Kidney tubule cell (primary cell): Measurements from ENCODE around the gene FARS2.

Source experiments
- DNase-seq: peaks from one replicate; pipeline ENCODE4 v3.0.0-alpha.2; 2018; ENCODE audit warnings: low spot score

FARS2 gene

DNA sequence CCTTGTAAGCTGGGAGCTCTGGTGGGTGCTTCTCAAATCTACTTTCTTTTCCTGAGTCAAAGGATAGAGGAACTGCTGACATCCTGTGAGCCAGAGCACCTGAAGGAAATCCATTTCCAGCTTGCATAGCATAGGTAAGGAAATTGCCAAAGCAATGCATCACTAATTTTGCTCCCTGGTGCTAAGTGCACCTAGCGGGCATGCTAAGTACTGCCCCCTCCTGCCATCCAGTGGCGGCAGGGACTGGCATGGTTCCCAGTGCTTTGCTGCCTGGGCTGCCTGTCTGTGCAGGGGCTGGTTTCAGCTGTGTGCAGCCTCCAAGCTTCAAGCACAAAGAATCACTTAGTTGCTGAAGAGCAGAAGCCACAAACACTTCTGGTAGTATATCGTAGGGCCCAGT, 63.9 kb downstream of the FARS2 start:
- DNase-seq, result peak; percentile 58

DNA sequence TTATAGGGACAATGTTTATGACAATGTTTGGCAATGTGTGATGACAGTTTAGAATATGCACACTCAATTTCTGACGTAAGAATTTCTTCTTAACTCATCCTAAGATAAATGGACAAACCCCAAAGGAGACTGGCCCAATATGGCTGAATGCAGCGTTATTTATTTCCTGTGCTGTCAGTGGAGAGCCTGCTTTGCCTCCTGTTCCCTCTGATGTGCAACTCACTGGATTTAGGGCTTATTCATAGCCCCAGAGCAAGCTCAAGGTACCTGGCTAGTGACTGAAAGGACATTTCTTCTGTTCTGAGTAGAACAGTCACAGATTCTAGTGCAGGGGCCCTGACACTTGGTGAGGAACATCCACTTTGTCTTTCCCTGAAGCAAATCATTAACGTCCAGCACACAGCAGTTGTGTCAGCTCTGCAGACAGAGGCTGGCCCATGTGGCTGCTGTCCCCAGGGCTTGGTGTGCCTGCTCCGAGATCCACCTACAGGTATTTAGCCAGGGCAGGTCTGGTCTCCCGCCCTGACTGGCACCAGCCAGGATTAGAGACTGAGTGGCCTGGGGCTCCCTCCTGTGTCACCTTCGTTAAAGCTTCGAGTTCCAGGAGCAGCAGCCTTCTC, 64.8 kb downstream of the FARS2 start:
- DNase-seq, result no peak

DNA sequence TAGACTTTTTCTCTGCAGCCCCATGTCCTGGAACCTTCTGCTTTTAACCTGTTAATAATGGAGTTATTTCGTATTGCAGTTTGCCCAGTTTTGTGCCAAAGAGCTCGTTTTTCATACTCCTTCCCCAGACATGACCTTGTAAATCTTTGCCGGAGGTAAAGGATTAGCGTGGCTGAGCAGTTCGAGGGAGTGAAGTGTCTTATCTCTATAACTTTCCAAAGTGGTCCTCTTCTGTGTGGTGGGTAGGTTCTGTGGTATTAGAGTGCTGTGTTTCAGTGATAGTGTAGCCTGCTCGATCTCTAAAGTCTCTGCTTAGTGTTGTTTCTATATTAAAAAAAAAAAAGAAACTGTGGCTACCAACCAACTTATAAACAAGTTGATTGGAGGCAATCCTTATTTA, 67.5 kb downstream of the FARS2 start:
- no peak for DNase-seq

DNA sequence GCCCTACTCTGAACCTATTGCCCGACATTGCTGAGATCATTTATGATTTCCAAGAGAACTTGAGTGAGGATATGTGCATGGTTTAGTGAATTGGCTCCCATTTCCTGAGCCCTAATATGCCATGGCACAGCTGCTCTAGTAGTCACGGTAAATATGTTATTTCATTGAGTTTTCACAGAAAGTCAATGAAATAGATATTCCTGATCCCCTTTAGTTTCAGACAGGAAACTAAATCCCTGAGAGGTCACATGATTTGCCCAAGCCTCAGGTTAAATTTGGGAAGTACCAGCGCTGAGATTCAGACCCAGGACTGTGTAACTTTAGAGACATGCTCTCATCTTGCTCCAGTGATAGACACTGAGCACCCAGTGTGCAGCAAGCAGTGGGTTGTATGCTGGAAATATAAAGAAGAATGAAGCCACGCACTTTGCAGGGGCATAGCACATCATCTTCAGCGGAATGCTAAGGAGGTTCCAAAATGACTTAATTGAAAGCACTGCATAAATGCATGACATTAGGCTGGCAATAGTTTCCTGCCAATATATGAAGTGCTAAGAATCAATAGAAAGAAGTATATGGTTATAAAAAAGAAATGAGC, 70.6 kb downstream of the FARS2 start:
- DNase-seq, result no peak

DNA sequence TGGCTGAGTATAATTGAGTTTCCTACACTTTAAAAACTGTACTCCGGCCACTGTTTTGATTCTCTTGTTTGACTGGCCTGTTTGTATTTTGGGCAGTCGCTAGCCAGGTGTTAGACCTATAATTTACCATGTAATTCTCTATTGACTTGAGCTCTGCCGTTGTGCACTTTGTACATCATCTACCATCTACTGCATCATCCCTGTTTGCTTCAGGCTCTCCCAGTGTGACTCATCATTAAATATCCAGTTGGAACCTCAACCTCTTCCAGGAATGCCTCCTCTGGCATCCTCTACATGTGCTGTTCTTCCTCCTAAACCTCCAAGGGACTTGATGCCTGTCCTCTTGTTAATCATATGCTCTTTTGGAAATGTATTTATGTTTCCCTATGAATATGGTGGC, 72.3 kb downstream of the FARS2 start:
- DNase-seq, result peak; percentile 40

DNA sequence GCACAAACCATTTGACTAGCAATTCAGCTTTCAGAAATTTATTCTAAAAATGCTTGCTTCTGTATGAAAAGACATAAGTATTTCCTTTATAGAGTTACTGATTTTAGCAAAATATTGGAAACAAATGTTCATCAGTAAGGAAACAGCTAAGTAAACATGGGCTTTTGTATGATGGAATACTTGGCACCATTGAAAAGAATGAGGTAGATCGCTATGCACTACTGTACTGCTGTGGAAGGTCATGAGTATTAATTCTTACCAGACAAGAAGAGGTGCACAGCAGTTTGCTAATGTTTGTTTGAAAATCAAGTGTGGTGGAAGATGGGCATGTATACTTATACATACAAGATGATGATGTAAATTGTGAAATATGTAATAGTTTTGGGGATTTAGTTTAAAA, 73.0 kb downstream of the FARS2 start:
- no peak for DNase-seq

DNA sequence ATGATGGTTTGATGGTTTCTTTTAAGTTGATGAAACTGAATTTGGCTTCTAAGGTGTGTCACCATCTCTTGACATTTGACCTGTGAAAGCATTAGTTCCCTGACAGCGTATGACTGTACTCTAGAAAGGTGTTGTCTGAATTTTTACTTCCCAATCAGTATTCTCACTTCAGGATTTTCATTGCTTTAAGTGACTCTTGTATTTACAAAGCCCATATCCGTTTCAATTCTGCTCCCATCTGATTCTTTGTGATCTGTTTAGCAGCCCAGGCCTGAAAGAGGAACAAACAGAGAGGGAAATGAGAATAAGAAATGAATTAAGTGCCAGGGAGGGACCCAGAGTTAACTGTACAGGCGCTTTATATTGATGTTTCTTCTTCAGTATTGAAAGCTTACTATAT, 73.7 kb downstream of the FARS2 start:
- no peak for DNase-seq

DNA sequence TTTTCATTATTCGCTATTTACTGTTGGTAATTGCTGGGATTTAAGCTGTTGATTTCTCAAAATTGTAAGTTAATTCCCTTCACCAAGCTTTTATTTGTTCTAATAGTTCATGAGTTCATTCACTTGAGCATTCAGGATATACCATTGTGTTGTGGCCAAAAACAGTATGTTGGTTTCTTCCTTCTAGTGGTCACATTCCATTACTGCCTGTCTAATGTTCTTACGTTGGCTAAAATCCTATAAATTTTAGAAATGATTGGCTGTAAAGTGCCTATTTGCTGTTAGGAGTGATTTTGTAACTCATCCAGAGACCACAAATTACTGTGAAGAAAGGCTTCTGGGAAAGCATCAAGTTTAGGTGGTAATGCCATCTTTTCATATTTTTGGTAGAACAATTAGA, 76.3 kb downstream of the FARS2 start:
- DNase-seq, result no peak

DNA sequence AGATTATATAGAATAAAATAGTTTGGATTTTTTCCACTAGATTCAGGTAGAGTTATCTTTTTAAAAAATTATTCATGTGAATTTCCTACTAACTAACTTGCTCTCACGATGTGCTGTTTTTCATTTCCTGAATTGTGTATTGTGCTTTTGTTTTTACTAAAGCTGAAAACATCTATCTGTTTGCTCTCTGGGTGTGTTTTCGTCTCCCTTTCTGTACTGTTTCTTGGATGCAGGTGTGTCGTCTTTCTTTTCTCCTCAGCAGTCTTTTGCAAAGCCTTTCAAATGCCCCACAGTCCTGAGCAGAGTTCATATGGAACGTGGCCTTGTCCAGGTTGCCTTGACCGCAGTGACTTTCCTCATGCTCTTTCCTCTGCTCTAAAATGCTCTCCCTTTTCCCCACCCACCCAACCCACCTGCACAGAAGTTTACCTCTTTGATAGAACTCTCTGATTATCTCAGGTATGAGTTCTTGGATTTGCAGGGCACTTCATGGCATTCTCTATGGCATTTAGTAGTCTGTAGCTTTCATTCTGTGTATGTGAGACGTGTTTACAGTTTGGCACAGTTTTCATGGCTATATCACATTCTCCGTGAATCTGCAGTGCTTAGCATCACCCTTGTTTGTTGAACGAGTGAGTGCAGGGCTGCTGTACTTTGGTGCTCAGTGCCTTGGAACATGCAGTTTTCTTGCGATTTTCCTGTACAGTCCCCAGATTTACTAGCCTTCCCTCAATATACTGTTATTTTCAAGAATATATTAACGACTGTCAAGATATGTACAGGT, 77.1 kb downstream of the FARS2 start:
- DNase-seq, result no peak

DNA sequence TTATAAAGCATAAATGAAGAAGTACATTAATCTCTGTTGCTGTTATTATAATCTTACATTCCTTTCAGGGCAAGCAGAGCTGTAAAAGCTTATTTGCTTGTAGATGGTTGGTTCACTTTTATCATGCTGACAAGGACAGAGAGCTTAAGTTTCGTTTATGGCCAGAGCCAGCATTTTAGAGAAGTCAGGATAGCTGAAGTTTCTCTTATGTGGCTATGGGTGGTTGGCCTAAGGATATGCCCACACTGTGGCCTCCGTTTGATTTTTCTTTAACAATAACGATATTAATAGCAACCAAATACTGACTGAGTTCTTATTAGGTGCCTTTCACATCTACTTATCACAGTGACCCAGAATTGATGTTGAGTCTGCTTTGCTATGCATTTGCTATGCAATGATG, 78.5 kb downstream of the FARS2 start:
- no peak for DNase-seq

DNA sequence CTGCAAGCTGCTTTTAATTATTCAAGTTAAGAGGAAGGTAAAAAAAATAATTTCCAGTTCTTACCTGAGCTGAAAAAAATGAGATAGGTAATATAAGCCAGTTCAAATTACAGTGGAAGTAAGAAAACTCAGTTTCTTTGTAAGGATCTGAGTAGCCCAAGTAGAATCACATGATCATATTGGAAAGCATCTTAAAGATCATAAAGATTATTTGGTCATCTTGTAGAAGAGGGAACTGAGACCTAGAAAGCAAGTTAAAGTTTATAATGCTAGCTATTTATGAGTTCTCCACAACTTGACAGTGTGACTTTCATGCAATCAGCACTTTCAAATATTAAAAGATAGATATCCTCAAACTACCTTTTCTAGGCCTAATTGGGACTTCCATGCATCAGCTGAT, 80.5 kb downstream of the FARS2 start:
- no peak for DNase-seq

DNA sequence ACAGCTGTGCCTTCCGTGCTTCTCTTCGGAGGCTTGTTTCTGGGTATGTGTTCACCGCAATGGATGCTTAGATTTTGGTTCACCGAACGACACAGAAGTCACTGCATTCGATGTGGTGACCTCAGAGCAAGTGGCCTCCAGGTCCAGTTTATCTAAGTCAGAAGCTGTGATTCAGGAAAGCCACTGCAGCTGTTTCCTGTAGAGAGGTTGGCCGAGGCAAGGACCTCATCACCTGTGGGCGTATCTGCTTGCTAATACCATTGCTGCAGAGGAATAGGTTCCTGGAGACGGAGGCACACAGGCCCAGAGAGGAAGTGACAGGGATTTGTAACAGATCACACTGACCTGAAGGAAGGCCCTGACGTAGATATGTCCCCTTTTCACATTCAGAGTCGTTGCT, 82.7 kb downstream of the FARS2 start:
- no peak for DNase-seq

DNA sequence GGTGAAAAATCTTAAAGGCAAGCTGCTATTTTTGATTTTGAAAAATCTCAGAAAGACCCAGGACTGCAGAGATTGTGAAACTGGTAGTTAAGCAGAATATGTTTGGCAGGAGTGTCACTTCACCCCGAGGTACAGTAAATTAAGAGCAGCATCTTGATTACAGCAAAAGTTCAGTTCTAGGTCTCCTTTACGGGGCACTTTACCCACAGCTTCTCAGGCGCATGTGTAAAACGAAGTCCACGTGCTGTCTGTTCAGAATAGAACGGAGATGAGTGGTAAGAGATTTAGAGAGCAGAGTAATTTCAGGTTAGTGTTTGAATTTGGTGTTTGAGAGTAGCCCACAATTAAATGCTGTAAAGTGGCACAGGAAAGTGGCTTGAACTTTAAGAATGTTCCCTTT, 84.0 kb downstream of the FARS2 start:
- no peak for DNase-seq

DNA sequence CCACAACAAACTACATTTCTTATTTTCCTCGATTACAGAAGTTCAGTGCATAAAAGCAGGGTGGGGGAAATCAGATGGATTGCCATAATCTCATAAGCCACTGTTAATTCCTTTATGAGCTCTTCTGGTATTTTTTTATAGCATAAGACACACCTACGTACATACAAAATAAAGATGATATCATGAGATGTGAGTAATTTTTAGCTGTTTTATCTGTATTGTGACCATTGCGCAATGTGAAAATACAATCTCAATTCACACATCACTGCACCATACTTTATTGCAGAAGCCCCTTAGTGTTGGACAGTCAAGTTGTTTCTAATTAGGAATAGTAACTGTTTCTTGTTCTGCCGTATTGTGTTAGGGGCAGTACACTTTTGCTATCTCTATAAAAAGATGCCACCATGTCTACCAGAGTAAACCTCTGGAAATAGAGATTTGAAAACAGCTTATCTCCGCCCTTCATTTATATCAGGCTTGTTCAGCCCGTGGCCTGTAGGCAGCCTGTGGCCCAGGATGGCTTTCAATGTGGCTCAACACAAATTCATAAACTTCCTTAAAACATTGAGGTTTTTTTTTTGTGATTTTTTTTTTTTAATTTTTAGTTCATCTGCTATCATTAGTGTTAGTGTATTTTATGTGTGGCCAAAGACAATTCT, 90.4 kb downstream of the FARS2 start:
- no peak for DNase-seq

DNA sequence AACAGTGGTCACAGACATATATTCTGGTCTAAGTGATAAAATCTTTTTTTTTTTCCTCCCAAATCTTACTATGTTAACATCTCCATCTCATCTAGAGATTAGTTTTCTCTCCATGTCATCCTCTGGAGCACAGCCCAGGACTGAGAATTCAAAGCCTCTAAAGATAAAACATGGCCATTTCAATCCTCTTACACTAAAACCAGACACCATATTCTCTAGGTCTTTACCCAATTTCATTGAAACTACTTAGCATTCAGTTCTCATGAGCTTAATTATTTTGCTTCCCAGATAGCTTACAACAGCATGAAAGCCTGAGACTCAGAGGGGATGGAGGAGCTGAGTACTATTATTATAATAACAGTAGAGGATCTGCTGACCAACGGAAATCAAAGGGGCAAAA, 92.7 kb downstream of the FARS2 start:
- DNase-seq, result no peak

DNA sequence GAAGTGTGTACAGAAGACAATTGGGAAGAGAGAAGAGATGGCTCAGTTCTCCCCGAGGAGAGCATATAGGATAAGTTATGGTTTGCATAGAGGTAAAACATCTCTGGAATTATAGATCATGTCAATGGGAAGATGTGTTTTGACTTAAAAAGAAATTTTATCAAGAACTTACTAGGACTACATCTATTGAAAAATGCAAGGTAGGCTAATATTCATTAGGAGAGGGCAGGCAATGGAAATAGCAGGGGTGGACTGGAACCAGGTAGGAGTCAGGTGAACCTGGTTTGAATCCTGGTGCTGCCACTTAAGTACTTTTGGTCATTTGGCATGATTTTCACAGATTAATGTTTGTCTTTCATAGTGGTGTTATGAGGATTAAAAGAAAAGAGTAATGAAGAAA, 96.2 kb downstream of the FARS2 start:
- DNase-seq, result no peak

DNA sequence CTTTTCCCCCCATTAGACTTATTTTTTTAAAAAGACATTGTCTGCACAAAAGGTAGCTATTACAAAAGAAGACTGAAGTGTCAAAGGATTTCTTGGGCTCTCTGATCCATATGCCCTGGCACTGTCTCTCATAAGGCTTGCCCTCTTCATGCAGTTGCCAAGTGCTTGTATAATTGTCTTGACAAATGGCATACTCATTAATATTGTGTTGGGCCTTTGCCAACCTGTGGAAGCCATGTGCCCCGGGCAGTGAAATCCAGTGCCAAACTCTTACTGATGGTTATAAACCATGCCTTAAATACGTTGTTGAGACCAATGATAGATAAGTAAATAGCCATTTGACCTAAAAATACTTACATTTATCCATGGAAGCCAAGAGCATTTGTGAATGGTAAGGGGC, 98.1 kb downstream of the FARS2 start:
- no peak for DNase-seq

DNA sequence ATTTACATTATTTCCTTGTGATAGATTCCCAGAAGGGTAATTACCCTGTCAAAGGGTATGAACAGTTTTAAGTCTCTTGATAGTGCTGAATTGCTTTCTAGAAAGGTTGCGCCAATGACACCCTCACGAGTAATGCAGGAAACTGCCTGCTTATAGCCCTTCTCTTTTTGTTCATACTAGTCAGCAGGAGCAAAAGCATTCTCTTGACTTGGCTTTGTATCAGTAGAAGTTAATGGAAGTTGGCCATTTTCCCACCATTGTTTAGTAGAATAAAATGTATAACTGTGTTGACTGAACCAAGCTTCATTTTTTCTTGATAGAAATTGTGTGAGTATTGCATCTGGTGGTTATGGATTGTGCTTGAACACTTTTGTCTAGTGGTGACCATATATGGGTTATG, 100.1 kb downstream of the FARS2 start:
- DNase-seq, result peak; percentile 23

DNA sequence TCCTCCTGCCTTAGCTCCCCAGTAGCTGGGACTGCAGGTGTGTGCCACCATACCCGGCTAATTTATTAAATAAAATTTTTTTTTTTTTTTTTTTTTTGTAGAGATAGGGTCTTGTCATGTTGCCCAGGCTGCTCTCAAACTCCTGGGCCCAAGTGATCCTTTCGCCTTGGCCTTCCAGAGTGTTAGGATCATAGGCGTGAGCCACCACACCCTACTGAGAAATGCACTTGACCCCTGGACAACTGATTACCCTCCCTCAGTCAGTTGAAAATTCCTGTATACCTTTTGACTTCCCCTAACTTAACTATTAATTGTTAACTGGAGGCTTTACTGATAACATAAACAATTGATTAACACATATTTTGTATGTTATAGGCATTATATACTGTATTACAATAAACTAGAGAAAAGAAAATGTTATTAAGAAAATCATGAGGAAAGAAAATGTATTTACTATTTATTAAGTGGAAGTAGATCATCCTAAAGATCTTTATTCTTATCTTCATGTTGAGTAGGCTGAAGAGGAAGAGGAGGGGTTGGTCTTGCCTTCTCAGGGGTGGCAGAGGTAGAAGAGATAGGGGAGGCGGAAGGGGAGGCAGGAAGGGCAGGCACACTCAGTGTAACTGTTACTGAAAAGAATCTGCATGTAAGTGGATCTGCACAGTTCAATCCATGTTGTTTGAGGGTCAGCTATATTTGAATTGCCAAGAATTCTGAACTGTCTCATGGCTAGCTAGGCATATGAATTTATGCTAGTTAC, 104.3 kb downstream of the FARS2 start:
- DNase-seq, result no peak

DNA sequence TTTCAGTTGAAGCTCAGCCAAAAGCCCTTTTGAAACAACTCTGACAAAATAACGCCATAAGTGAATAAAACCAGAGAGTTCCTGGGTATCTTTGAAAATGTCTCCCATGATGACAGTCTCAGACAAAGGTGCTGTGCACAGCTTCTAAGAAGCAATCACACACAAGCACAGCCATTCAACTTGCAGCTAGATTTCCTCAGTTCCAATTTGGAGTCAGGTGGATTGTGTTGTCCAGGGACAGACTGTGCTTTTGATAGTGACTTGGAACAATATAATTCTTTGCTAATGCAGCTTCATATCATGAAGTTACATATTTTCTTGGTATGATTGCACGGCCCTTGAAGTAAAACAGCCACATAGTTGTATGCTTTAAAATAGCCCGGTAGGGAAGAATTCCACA, 105.6 kb downstream of the FARS2 start:
- no peak for DNase-seq

DNA sequence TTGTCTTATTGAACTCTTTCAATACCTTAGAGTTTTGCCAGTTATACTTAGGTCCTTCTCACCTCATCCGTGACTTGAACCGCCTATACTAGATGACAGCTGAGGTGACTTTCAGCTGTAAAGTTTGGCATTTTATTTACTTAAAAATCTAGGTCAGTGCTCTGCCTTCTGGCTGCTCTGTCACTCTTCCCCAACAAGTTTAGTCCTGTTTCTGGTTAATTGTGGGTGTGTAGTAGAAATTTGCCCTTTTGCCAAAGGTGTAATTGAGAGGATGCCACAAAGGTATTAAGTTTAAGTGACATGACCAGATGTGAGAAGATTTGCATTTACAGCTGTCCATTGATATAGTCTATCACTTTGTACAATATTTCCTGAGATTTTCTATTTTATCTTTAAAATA, 106.2 kb downstream of the FARS2 start:
- no peak for DNase-seq

DNA sequence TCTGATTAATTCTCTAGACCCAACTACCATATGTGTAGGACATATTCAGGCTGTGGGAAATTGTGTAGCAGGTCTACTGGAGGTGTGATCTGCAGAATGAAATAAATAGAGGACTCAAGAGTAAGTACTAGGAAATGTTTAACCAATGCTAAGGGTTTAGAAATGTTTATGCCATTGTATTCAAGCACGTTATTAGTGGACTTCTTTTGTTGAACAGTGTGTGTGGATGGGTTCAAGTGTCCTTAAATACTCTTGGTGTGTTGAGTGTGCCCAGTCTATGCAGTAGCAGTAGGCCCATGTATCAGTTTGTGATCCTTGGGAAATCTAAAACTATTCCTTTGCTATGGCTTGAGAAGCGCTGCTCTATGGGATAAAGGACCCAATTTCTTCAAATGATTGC, 112.1 kb downstream of the FARS2 start:
- no peak for DNase-seq
